Heart right ventricle (tissue), 16 donors: ENCODE results near the gene STAU1. TPM values are rescaled to one million over a fixed set of nuclear protein-coding genes. Genes with fewer than 3 reads are reported as not detected.
"Not testable (repeated sequence)": the region's sequence is repeated elsewhere in the genome, so short reads cannot be mapped to it uniquely, and the experiment has no call there.

ENCODE experiments used
- ATAC-seq, 8 donors: fragments of 200-7000 bp; cut with Tn5 transposase; one replicate each; pipeline ENCODE4 v1.9.1; 2020; ENCODE audit warnings: mild to moderate bottlenecking in 8 of 8, moderate library complexity in 8 of 8, moderate number of reproducible peaks in 1 of 8
- DNase-seq, 2 donors: peaks; one replicate each; pipeline ENCODE4 v3.0.0-alpha.2; 2020
- H3K27ac ChIP-seq, 10 donors: fragments of 200-600 bp; sonication (generic) in 2 of 10; one replicate each; pipeline versions ENCODE4 v1.5.0 to v1.8.0; 2020 to 2022; ENCODE audit warnings: mild to moderate bottlenecking in 3 of 10
- H3K27me3 ChIP-seq, 7 donors: fragments of 200-600 bp; one replicate each; pipeline ENCODE4 v1.8.0; 2021 to 2022; ENCODE audit warnings: mild to moderate bottlenecking in 2 of 7
- H3K36me3 ChIP-seq, 9 donors: fragments of 200-600 bp; sonication (generic) in 1 of 9; one replicate each; pipeline versions ENCODE4 v1.5.0 to v1.8.0; 2020 to 2022; ENCODE audit warnings: mild to moderate bottlenecking in 2 of 9
- H3K4me1 ChIP-seq, 9 donors: fragments of 200-600 bp; sonication (generic) in 1 of 9; one replicate each; pipeline versions ENCODE4 v1.5.0 to v1.8.0; 2020 to 2022; ENCODE audit warnings: mild to moderate bottlenecking in 4 of 9
- H3K4me3 ChIP-seq, 10 donors: fragments of 200-600 bp; sonication (generic) in 2 of 10; one replicate each; pipeline versions ENCODE4 v1.5.0 to v1.8.0; 2020 to 2022; ENCODE audit warnings: mild to moderate bottlenecking in 7 of 10, moderate library complexity in 2 of 10
- H3K9me3 ChIP-seq, 11 donors: fragments of 200-600 bp in 10 of 11; sonication (generic) in 2 of 11; one replicate each; pipeline versions ENCODE4 v1.5.0 to v1.8.0; 2013 to 2022; ENCODE audit warnings: mild to moderate bottlenecking in 2 of 11, control low read depth in 1 of 11, moderate library complexity in 1 of 11
- WGBS, 2 donors: extraction: QIAGEN DNeasy Blood & Tissue Kit; methylation state at CpG; one replicate each; pipeline ENCODE4 v1.1.7; 2013; ENCODE audit warnings: inconsistent platforms in 1 of 2; 5-methylcytosine and 5-hydroxymethylcytosine counted together
- intact Hi-C, 10 donors: fragments of 100-400 bp; cut with DNase I; formaldehyde crosslinking; loops; one replicate each; pipeline versions ENCODE4 v1.11.1 to v1.14.2; 2022
- polyA plus RNA-seq, 2 donors: library from polyadenylated mRNA; stranded (reverse); fragments of 200-250 nt; gene quantifications; one replicate each; pipeline ENCODE4 v1.2.3, GENCODE V29; 2013
- total RNA-seq, 10 donors: library from RNA; stranded (reverse); fragmentation: NEBNext Ultra II Directional in 3 of 10; extraction: Animal tissue kit (Norgen Biotek cat#: 25700) in 3 of 10; gene quantifications; one replicate each; pipeline versions ENCODE4 v1.2.1 to v1.2.4, GENCODE V29; 2021 to 2023
- TF ChIP-seq, protein P1 (sequence below), 9 donors: fragments of 200-600 bp; sonication (generic) in 2 of 9; IDR thresholded peaks; one replicate each; pipeline versions ENCODE4 v1.5.0 to v1.8.0; 2021 to 2022; ENCODE audit warnings: antibody characterized with exemption in 9 of 9, mild to moderate bottlenecking in 5 of 9, moderate library complexity in 1 of 9
- donor health status: Arrhythmogenic right ventricular cardiomyopathy.
- donor health status: ischemic (EF 13 %, LVEDD 7.1; RV severe dilation, severe dysfunction).
- donor health status: healthy with polysubstance abuse.
- donor health status: DM: no; HTN: yes; CAD: no.
- donor health status: DM: no; HTN: no; CAD: no.
- donor health status: ischemic (EF 25% LVEDD 6.9; RV normal size, moderate dysfunction).
- donor health status: ischemic (EF 25% LVEDD 5.7; RV mildly dilated, moderate dysfunction).
- donor health status: healthy.
- donor health status: DM: yes; HTN: yes; CAD: no.
- donor health status: Ischemic cardiomyopathy.
- donor health status: ischemic (EF 35%, LVEDD 5.7; RV mildly dilated, moderate dysfunction).
- donor health status: nonischemic (EF 11% LVEDD 7.7; RV severe dilation, severe dysfunction).
- donor health status: DM: yes; HTN: yes; CAD: no.
- donor health status: PGD.
- donor health status: ischemic (EF 29% LVEDD 5.4; RV normal size, mild dysfunction).
- donor health status: nonischemic (EF 23%, LVEDD 6.1; RV moderate dilation, normal function).

The STAU1 gene
- total and polyA plus RNA-seq, 12 donors = 18.0 to 94.3 (median 66.5) TPM

DNA sequence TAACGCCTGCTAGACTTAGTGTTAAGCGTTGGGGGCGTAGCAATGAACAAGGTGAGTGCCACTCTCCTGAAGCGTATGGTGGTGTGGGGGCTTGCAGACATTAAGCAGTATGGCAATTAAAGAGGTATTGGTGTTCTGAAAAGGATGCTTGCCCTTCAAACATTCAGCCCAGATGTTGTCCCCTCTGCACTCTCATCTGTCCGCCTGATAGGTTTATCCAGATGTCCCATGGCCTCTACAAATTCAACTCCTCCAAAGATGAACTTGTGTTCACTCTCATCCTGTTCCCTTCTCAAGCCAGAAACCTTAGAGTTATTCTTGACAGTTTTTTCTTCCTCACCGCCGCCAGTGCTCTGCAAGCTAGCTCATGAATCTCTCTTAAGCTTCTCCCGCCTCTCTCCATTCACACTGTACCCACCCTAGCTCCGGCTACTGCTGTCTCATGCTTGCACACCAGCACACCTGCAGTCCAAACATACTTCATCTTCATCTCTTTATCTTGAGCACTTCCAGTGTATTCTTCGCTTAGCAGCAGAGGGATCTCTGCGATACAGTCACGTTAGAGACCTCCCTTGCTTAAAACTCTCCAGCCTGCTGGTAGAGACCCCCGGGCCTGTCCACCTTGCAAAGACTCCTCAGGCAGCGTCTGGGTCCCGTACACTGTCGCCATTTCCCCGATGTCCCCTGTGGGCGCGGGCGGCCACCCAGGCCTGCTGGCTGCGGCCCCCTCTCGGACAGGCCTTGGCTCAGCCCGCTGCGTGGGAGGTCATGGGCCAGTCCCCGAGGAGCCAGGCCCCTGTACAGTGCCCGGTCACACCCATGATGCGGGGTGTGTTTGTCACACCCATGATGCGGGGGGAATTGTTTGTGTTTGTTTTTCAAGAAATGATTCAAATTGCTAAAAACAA lies 32.0 kb upstream of the STAU1 start:
- Histone ChIP-seq H3K4me3 (peak overlapping the region; percentile 60 to 92 (median 72)), H3K27me3 (no peaks in the 10 kb centered on the region), H3K9me3 (no peaks in the 10 kb centered on the region), H3K4me1 (peaks cover 2 to 26% (median 12%) of the 10 kb centered on the region in 9 donors), H3K27ac (peak overlapping the region in 9 of 10 donors; percentile 78 to 95 (median 86)), H3K36me3 (peaks cover 0 to 43% (median 33%) of the 10 kb centered on the region in 9 donors)
- ATAC-seq (peak in 4 of 8 donors; percentile 2 to 34 (median 13)), DNase-seq (peak in 1 of 2 donors; percentile 27)
- TF ChIP-seq, protein P1, sequence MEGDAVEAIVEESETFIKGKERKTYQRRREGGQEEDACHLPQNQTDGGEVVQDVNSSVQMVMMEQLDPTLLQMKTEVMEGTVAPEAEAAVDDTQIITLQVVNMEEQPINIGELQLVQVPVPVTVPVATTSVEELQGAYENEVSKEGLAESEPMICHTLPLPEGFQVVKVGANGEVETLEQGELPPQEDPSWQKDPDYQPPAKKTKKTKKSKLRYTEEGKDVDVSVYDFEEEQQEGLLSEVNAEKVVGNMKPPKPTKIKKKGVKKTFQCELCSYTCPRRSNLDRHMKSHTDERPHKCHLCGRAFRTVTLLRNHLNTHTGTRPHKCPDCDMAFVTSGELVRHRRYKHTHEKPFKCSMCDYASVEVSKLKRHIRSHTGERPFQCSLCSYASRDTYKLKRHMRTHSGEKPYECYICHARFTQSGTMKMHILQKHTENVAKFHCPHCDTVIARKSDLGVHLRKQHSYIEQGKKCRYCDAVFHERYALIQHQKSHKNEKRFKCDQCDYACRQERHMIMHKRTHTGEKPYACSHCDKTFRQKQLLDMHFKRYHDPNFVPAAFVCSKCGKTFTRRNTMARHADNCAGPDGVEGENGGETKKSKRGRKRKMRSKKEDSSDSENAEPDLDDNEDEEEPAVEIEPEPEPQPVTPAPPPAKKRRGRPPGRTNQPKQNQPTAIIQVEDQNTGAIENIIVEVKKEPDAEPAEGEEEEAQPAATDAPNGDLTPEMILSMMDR (IDR thresholded peaks at IDR 0.05) = no peak
- intact Hi-C loops = loop anchor here in 3 of 10 donors (1.0 to 5.0 kb wide), 3 partner anchors 32 to 88 kb away; partner anchors contain the start of gene STAU1 (in 1 of the 3)
- WGBS, 2 donors = 66 to 71% methylated on average over 28 of the region's 28 CpGs

DNA sequence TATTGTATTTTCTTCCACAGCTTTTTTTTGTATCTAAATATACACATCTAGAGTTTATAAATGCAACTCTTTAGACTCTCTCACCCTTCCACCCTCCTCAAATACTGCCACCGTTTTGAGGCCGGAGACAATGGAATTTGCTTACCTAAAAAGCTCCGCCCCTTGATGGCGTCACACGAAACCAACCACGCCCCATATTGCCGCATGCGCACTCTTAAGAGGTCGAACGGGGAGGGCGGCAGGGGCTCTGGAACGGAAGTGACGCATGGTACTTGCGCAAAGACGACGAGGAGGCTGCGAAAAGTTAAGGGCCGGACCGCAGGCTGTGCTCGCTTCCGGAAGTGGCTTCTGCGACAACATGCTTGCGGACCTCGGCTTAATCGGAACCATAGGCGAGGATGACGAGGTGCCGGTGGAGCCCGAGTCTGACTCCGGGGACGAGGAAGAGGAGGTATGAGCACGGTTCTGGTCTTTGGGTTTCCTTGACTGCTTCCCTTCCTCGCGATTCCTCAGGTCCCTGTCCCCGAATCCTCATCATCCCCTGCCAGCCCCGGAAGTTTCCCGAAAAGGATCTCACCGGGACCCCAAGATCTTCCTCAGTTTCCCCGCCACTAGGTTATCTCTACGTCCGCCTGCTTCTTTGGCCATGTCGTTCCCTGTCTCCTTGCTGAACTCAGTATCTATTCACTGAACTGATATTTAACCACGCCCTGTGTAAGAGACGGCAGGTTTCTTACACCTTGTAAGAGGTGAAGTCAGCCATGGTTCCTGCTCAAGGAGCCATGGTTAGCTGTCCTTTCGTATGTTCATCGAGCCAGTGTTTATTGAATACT lies 31.2 kb upstream of the STAU1 start, which contains the start of gene DDX27:
DDX27 (plus strand) TSS at position 326 of the 833 bp plus-strand sequence; CDS start at position 359, 33 bp downstream.
- peaks cover 2 to 26% (median 12%) of the 10 kb centered on the region in 9 donors for H3K4me1 ChIP-seq
- 0% methylated on average over 46 of the region's 46 CpGs for WGBS, 2 donors
- peak; percentile 96 to 99 (median 98) for ATAC-seq
- peak within 1 kb of the TSS; percentile 76 to 95 (median 86) for H3K27ac ChIP-seq
- peak; percentile 95 to 97 for DNase-seq
- TF ChIP-seq, protein P1 (IDR thresholded peaks at IDR 0.05) = no peak
- H3K36me3 ChIP-seq = peaks cover 0 to 35% (median 24%) of the 10 kb centered on the region in 9 donors
- H3K4me3 ChIP-seq = peak within 1 kb of the TSS; percentile 60 to 92 (median 72)
- intact Hi-C loops = loop anchor here in 3 of 10 donors (1.0 to 5.0 kb wide), 3 partner anchors 31 to 87 kb away; partner anchors contain the start of gene STAU1 (in 1 of the 3)
- H3K9me3 ChIP-seq = no peaks in the 10 kb centered on the region
- H3K27me3 ChIP-seq = no peaks in the 10 kb centered on the region

DNA sequence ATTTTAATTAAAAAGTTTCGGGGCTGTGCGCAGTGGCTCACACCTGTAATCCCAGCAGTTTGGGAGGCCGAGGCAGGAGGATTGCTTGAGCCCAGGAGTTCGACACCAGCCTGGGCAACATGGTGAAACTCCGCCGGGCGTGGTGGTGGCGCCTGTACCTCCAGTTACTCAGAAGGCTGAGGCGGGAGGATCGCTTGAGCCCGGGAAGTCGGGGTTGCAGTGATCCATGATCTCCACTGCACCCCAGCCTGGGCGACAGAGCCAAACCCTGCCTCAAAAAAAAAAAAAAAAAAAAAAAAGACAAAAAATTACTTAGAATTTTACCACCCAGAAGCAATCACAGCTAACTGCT lies 30.6 kb upstream of the STAU1 start:
- ATAC-seq = peak in 5 of 8 donors; percentile 1 to 24 (median 10)

DNA sequence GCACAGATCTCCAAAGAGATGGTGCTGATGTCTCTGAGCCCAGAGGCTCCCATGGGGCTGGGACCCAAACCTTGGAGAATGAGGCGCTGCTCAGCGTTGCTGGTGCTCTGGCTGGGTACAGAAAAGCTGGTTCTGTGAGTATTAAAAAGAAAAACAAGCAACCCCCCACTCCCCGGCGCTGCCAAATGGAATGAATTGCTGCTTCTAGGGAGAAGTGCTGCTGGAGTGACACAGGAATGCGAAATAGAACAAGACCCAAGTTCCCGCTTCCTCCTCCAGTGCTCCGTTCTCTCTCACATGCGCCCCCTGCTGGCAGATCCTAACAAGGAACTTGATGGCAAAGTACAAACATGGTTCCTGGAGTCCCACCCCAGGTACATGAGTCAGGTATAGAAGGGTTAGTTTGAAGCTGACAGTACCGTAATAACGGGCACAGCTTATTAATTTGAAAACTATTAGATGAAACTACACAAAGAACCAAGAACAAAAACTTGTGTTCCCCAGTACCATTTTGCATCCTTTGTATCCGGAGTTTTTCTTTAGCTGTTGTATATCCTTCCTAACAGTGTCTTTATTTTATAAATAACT lies 29.0 kb upstream of the STAU1 start:
- 16 to 17% methylated on average over 11 of the region's 11 CpGs for WGBS, 2 donors
- TF ChIP-seq, protein P1 (IDR thresholded peaks at IDR 0.05) = peak; percentile 88 to 95 (median 90)
- Histone ChIP-seq H3K27ac (no peak overlapping the region), H3K36me3 (peaks cover 0 to 12% (median 6%) of the 10 kb centered on the region in 9 donors), H3K27me3 (no peaks in the 10 kb centered on the region), H3K4me3 (peak overlapping the region in 1 of 10 donors; percentile 13), H3K4me1 (peaks cover 2 to 26% (median 12%) of the 10 kb centered on the region in 9 donors), H3K9me3 (no peaks in the 10 kb centered on the region)
- ATAC-seq = peak in 7 of 8 donors; percentile 40 to 72 (median 50)
- intact Hi-C loops = loop anchor here in 9 of 10 donors (1.0 to 5.0 kb wide), 5 partner anchors 29 to 85 kb away; partner anchors contain the start of gene STAU1 (in 1 of the 9)
- DNase-seq = peak; percentile 92 to 95

More for the DNA sequence above, 30.6 kb upstream of the STAU1 start:
- Histone ChIP-seq H3K36me3 (peaks cover 0 to 29% (median 20%) of the 10 kb centered on the region in 9 donors), H3K27ac (peak overlapping the region in 9 of 10 donors; percentile 78 to 95 (median 86)), H3K4me3 (peak overlapping the region in 8 of 10 donors; percentile 61 to 86 (median 72)), H3K4me1 (peaks cover 2 to 26% (median 12%) of the 10 kb centered on the region in 9 donors)
- not testable (repeated sequence) for H3K27me3 ChIP-seq, H3K9me3 ChIP-seq
- DNase-seq = peak; percentile 16 to 33
- WGBS, 2 donors = 60 to 61% methylated on average over 13 of the region's 13 CpGs
- intact Hi-C loops = loop anchor here in 3 of 10 donors (1.0 to 5.0 kb wide), 3 partner anchors 30 to 86 kb away; partner anchors contain the start of gene STAU1 (in 1 of the 3)
